GM21723 (cell line): Measurements from ENCODE around the gene PRKCA.
"Not testable (repeated sequence)": the region's sequence is repeated elsewhere in the genome, so short reads cannot be mapped to it uniquely, and the experiment has no call there.

Source experiments
- ATAC-seq: cut with Tn5 transposase; IDR thresholded peaks from one replicate; pipeline ENCODE4 v1.9.1; 2021; ENCODE audit warnings: mild to moderate bottlenecking, moderate library complexity; ENCODE audit not compliant: unreplicated experiment

PRKCA gene

DNA sequence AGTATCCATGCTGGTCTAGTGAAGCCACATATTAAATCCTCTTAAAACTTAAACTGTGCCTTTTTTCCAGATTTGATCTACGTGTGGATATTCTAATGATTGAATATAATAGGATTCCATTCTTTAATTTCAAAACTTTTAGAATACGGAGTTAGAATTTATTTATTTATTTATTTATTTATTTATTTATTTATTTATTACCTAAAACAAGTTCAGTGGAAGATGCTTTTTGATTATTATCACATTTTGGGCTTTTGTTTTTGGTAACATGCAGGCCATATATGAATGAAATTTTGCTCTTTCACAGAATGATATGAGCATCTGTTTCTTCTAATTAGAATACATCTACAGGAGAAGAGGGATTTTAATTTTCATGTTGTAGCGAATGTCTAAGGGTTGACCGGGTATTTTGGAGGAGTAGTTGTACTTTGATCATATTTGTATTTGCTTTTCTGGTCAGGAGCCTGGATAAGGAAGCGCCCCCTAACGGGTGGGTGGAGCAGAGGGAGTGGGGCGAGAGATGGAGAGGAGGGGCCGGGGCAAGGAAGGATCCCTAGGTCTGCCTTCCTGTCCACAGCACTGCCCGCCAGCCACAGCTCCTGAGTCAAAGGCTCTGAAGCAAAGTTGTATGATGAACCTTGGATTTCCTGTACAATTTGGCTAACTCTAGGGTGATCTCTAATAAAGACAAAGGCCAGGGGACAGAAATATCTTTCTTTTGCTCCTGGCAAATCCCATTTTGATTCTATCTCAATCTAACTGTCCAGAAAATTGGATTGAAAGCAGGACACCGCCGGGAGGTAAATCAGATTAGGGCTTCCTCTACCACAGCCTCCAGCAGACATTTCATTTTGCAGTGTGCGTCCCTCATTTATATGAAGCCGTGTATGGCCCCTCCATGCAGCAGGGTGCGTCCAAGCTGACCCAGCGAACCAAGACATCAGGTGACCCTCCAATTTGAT lies 149.1 kb downstream of the PRKCA start:
- no peak for ATAC-seq

DNA sequence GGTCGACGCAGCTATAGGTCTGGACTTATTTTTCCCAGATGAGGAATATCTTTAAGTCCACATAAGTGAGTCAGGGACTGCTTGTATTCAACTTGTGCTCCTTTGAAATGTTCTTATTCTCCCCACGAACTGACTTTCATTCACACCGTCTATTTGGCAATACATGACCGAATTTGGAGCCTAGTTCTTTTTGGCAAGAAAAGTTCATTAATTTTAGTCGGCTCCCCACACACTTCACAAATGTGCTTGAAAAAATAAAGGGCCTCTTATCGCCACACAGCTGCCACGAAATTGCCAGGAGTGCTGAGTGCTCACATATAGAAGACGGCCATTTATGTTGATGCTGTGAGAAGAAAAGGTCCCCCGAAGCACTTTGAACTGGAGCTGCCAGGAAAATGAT lies 152.6 kb downstream of the PRKCA start:
- ATAC-seq, result no peak

DNA sequence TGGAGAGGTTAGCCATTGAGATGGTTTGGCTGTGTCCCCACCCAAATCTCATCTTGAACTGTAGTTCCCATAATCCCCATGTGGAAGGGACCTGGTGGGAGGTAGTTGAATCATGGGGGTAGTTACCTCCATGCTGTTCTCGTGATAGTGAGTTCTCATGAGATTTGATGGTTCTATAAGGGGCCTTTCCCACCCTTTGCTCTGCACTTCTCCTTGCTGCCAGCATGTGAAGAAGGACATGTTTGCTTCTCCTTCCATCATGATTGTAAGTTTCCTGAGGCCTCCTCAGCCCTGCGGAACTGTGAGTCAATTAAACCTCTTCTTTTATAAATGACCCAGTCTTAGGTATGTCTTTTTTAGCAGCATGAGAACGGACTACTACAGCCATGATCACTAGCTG lies 155.1 kb downstream of the PRKCA start:
- not testable (repeated sequence) for ATAC-seq

DNA sequence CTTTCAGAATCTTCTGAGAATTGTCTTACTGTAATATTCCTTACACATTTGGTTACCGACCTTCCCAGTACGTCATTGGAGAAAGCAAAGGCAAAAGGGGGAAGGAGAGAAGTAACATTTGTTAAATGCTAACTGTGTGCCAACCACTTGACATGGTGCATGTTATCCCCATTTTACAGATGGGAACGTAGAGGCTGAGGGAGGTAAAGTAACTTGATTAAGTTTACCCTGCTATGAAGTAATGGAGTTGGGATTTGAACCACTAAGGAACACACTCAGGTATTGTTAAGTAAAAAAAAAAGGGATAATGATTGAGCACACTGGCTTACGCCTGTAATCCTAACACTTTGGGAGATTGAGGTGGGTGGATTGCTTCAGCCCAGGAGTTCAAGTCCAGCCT lies 156.4 kb downstream of the PRKCA start:
- ATAC-seq, result no peak

DNA sequence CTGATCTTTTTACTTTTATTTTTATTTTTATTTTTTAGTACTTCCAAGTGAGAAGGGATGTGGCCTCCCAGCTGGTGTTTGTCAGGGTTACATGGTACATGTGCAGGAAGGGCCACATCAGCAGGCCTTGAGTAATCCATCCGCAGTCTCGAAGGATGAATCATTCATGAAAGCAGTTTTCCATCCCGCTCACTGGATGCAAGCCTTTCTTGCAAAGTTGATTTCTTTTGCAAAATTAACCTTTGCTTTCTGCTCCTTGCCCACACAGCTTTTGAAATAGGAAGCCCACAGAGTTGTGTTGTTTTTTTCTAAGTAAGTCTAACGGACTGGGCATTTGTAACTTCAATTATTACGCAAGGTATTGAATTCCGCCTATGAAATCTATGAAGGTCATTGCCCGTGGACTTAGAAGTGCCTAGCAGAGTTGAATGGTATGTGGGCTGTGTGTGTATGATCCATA lies 157.4 kb downstream of the PRKCA start:
- ATAC-seq, result no peak

DNA sequence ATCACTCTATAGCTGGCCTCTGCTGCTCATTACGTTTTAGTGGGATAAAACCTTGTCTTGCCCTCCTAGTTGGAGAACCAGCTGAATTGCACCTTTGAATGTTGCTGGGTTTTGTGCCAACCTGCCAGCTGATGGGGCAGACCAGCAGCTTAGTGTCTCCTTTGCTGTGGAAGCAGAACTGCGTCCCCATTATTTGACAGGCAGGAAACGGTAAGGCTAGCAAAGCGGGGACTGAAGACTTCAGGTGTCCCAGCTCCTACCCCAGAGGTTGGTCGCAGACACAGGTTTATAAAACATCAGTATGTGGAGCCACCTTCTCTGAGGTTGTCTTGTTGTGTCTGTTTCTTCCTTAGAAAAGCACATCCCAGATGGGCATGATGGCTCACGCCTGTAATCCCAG lies 158.1 kb downstream of the PRKCA start:
- ATAC-seq, result no peak

DNA sequence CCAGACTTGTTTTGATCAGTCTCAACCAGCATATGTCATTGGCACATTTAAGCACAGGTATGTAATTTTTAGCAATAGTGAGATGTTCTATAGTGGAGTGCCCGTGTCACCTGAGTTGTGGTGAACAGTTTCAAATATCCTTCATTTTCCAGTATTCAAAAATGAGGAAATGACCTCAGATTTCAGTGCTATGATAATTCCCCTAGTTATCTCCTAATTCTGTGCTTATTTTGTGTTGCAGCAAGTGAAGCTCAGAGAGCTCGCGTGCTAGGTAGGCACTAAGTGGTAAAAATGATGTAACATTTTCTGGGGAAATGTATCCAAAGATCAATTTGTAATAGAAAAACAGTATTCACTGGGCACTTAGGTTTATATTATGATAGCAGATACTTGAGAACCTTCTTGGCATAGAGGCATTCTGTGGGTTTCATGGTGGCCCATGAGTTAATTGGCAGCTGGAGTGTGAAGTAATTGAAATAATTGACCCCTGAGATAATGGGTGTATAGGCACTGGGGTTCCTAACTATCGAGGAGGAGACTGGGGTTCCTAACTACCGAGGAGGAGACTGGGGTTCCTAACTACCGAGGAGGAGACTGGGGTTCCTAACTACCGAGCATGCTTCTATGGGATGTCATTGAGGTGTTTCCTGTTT lies 159.1 kb downstream of the PRKCA start:
- no peak for ATAC-seq

DNA sequence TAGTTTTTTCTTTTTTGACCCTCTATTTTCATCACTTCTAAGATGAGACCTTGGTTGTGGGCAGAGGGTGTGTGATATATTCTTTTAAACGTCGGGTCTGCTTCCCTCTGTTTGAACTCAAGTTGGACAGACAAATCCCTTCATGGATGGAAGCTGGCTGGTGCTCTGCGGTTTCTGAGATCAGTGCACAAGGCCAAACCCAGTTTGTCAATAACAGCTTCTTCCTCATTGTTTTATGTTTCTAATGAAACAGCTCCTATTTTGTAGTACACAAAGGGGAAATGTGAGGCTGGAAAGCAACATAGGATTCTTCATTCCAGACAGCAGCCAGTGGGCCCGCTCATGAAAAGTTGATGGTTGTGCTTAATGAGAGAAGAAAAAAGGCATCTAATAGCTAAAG lies 159.6 kb downstream of the PRKCA start:
- no peak for ATAC-seq

DNA sequence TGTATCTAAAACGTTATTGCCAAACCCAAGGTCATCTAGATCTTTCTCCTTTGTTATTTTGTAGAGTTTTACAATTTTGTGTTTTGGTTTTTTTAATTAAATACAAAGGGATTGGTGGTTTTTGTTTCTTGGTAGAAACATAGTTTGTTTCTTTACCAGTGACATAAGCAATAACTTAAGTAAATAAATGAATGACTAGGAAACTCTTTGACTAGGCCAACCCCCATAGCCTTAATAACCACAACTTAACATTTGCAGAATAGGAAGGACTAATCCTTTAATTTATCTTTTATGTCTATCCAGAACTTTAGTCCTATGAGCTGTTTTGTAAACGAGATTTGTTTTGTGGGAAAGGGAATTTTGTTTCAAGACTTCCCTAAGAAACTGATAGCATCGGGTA lies 162.5 kb downstream of the PRKCA start:
- no peak for ATAC-seq

DNA sequence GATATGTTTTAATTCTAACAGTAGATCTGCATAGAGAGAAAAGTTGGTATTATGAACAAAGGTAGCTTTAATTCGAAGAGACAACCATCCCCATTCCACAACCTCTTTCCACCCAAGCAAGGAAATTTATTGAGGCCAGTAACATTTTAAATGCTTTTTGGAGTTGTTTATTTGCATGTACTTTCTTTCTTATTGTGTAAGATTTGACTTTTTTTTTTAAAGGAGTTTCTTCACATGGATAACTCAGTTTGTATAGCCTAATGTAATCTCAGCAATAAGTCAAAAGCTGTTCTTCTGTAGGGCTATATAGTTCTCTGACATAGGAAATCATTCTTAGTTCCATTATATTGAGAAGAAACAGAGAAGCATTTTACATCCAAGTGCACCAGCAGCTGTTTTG lies 163.3 kb downstream of the PRKCA start:
- no peak for ATAC-seq

DNA sequence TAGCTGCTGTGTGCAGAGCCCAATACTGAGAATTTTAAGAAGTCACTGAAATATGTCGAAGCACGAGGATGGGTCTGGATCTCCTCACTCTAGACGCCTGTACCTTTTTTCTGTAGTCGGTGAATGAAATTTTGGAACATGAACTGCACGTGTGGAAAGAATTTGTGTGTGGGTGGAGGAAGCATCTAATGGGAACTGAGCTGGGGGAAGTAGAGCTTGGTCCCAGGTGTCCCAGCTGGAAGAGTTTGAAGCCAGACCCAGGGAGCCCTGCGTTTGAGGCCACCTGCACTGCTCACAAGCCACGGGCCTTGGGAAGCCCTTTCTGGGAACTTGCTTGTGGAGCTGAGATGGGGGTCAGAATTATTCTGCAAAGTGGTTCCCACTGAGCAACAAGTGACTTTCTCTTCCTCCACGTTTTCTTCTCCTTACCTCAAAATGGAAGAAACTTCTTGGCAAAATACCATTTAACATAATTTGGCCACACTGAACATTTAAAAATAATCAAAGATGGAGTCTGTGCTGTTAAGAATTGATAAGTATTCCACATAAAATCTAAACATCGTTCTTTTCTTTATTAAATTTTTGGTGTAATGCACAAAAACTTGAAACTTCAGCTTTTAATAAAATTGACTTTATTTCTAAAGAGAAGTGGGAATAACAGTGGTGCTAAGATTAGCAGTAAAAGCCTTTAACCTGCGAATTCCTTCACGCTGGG lies 163.8 kb downstream of the PRKCA start:
- ATAC-seq, result no peak

DNA sequence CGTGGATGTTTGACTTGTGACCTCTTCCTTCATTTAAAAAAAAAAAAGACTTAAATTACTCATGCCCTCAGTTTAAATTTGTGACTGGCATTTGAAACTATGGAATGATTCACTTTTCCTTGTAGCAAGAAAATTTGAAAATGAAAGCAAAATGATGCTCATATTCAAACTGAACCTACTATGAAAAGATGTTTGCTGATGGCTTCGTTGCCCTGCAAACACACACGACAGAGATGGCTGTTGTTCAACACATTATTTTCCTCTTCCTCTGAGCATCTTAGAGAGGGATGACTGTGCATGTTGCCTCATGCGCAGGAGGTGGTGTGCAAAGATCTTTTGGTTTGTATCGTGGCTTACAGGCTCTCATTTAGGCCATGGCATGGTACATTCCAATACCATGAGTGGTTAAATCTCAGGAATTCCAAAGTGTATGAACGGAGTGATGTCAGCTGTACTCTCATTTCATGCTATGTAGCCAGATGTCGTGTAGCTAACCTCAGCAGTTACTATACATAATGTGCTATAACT lies 164.5 kb downstream of the PRKCA start:
- ATAC-seq, result peak; percentile 48

DNA sequence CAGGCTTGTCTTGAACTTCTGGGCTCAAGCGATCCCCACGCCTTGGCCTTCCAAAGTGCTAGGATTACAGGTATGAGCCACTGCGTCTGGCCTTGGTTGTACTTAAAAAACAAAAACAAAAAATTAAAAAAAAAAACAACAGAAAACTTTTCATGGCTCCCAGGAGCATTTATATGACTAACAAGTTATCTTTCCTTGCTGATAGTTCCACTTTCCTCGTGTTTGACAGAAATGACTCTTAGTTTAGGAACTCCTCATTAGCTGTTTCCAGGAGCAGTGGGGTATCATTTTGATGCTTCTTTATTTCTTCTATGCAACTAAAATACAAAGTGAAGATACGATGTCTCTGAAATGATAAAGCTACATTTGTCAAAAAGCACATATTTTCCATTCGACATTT lies 165.4 kb downstream of the PRKCA start:
- no peak for ATAC-seq

DNA sequence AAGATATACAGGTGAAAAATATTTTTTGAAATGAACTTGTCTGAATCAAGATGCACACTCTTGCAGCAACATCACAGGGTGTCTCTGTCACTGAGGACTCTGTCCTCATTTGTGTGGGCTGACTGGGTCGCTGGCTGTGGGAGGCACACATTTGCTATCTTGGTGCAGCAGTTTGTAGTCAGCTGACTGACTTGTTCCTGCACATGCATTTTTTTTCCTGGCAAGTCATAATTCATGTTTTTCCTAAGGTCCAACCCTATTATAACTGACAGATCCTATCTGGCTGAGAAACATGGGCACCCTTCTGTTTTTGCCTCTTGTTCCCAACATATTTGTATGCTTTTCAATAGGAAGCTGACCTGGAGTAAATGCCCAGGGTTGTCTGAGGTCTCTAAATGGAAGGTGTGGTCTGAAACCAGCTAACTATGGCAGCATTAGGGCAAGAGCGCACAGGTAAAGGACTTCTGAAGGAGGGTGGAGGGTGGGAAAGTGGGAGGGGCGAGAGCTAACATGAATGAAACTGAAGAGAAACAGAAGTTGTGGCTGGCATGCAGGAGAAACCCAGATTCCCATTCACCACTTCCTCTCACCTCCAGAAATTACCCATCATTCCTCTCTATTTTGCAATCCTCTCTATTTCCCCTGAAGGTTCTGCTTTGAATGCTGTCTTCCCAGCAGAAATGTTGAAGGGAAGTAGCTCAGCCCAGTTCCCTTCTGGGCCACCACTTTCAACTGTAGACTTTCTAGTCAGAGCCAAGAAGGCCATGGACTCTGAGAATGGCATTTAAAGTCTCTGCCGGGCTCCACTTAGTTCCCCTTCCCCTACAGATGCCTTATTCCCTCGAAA lies 166.1 kb downstream of the PRKCA start:
- ATAC-seq, result no peak

DNA sequence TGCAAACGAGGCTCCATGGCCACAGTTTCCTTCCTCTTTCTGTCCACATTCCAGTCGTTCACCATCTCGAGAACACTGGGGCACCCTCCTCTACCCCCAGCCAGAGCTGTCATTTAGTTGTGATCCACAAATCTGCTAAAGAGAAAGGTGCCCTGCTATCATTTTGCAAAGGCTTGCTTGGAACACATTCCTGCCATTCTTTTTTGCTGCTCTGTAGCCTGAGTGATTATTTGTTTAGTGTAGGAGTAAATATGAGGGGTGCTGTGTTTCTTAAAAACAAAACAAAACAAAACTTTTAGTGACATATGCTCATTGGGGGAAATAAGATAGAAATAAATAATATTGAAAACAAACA lies 166.7 kb downstream of the PRKCA start:
- ATAC-seq, result no peak

DNA sequence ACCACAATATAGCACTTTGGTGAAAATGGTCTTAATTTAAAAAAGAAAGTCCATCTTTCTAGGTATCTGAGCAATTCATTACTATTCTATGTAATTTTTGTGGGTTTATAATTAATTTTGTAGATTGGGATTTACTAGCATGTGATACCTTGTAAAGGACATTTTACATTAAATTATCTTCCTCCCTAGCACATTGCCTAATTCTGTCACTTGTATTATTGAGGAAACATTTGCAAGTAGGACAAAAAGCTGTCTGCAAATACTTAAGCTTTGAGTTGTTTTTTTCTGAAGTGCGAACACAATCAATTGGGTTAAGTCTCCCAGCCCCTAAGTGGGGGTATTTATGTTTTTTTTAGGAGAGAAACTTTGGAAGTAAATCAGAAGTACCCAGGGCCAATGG lies 167.0 kb downstream of the PRKCA start:
- no peak for ATAC-seq

DNA sequence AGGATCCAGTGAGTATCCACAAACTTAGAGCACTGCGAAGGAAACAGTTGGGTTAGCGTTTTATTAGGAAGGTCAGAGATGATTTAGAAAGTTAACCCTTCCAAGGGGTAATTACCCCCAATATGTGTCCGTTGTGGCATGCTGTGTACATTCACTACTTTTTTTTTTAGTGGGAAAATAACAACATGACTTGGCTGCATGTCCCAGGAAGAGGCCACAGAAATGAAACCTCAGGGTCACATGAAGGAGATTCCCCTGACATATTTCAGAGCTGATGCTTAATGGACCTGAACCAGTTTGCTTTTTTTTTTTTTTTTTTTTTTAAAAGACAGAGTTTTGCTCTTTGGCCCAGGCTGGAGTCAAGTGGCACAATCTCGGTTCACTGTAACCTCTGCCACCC lies 167.5 kb downstream of the PRKCA start:
- ATAC-seq, result no peak

DNA sequence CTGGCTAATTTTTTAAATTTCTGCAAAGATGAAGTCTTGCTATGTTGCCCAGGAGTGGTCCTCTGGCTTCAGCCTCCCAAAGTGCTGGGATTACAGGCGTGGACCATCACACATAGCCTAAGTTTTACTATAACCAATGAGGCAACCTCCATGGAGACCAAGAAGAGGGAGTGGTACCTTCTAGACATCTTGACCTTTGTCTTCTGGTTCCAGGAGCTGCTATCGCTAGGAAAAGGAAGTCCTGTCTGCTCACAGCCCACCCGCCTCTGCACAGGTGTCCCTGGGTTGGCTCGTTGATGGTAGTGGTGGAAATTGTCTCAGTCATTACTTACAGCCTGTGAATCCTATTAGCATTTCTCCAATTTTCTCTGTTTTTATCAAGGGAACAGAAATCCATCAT lies 169.7 kb downstream of the PRKCA start:
- ATAC-seq, result no peak

DNA sequence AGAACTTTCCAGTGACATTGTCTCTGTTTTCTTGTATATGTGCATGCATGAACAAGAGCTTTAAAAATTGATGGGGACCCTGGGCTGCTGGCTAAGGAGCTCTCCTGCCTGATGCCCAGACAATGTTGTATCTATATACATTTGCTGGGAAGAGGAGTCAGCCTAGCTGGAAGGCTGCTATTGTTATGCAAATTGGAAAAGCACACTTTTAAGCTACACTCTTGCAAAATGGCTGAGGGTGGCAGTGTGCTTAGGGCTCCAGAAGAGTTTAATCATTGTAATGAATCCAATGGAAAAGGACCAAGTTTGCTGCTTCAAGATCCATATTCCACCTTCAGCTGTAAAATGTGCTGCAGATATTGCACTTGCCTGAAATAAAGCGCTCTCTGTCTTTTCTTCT lies 171.8 kb downstream of the PRKCA start:
- ATAC-seq, result no peak

DNA sequence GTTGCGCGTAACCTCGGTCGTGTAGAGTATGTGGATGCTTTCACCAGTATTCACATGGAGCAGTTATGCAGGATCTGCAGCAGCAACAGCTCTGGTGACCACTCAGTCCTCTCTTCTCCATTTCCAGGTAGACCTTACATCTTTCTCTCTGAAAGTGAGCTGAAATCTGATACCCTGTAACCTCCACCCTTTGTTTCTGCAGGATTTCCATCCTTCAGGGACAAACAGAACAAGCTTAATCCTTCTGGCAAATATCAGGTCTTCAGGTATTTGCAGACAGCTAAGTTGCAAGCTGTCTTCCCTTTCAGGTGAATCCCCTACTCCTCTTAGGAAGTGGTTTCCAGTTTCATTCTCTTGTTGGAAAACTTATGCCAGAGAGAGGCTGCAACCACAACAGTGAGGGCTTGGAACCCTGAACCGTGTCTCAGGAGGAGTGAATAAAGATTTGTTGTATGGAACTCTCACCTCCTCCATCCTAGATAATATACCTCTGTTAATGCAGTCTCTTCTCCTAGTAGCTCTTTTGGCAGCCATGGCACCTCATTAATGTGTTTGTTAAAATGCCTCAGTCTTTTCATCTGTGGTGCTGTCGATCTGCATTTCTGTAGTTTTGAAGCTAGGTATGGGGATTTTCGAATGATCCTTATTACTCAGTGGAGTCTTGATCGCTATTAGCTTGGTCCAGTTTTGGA lies 172.5 kb downstream of the PRKCA start:
- no peak for ATAC-seq
